ENCODE data around the gene PABPC4L.
"Not testable (repeated sequence)": the region's sequence is repeated elsewhere in the genome, so short reads cannot be mapped to it uniquely, and the experiment has no call there.

The PABPC4L gene

DNA sequence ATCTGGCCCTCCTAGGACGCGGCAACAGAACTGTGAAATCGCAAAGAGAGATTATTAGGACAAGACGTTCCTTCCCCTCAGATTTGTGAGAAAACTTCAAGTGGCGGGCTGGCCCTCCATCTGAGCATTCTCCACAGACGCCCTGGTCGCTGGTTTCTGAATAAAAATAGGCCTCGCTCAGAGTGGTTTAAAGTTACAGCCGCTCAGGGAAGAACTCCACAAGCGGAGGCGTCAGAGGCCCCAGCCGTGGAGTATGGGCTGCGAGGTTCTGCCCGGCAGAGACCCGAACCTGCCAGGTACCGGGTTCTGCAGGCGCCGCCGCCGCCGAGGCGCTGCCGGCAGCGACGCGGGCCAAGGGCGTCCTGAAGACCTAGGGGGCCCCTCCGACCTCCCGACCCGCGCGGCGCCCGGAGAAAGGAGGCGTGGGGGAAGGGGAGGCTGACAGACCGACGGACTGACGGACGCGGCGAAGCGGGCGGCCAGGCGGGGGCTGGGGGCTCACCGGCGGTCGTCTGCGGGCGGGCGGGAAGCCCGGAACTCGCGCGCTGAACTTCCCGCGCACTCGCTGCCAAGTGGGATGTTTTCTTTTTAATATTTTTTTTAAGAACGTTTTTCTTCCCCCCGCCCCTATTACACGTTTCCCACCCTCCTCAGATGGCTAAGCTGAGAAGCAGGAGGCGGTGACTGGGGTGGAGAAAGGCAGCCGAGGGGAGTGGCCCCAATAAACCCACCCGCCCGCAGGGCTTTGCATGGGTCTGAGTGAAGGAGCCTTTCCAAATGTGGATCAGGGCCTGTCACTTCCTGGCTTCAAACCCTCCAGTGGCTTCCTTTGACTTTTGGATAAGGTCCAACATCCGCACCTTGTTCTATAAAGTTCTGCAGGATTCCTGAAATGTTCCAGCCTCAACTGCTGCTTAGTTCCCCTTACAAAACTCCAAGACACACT is at the start of gene PABPC4L:
Gene PABPC4L (minus strand): TSS at position 574 of the 946 bp plus-strand sequence. CDS start 770 bp downstream, outside the sequence.
- Histone ChIP-seq H3K4me1 (ENCODE audit: insufficient read depth, low read length) (no peaks in the 10 kb centered on the region), H3K9me3 (ENCODE audit: control insufficient read depth, insufficient read depth, low read length) (no peaks in the 10 kb centered on the region), H3K36me3 (ENCODE audit: insufficient read depth, low read length) (no peaks in the 10 kb centered on the region), H3K9ac (ENCODE audit: low read depth, low read length) (no peak within 1 kb of the TSS)

GRCh38 chr4:134251322-134251721 is 49.7 kb upstream of the PABPC4L start:
- no peaks in the 10 kb centered on the region for H3K4me1 ChIP-seq (ENCODE audit: insufficient read depth, low read length)
- no peak overlapping the region for H3K9ac ChIP-seq (ENCODE audit: low read depth, low read length)
- no peaks in the 10 kb centered on the region for H3K36me3 ChIP-seq (ENCODE audit: insufficient read depth, low read length)
- H3K9me3 ChIP-seq (ENCODE audit: control insufficient read depth, insufficient read depth, low read length): no peaks in the 10 kb centered on the region

DNA sequence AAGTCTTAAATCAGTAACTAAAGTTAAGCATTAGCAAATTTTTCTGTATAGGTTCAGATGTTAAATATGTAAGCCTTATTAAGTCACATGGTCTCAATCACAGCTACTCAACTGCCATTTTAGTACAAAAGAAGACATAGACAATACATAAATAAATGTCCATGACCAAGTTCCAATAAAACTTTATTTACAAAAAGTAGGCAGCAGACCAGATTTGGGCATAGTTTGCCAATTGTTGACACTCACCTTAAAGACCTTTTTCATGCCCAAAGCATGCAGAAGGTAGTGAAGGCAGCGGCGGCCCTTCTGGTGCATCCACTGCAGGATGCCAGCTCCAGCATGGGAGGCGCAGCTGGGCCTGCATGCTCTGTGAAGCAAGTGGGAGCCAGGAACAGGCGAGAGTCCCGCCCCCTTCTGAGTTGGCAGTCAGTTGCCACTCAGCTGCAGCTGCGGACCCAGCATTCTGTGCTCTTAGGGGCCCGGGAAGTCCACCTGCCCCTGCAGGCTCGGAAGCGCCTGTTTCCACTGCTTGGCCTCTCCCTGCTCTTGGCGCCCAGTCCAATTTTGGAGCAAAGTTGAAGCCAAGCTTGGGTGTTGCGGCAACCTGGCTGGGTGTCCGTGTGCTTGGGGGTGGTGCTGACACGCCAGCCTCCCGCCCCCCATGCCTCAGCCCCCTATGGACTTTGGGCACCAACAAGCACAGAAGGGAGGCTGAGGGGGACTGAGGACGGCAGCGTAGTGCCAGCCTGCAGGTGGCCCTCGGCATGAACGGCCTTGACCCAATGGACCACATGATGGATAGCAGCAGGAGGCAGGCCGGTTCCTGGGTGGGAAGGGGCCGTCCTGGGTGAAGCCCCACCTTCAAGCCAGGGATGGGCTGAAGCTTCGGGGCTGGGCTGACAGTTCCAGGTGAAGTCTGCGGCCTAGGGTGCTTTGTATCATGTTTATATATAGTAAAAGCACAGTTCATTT is 42.4 kb upstream of the PABPC4L start:
- H3K4me1 ChIP-seq (ENCODE audit: insufficient read depth, low read length): no peaks in the 10 kb centered on the region
- H3K9me3 ChIP-seq (ENCODE audit: control insufficient read depth, insufficient read depth, low read length): no peaks in the 10 kb centered on the region
- no peak overlapping the region for H3K9ac ChIP-seq (ENCODE audit: low read depth, low read length)
- H3K36me3 ChIP-seq (ENCODE audit: insufficient read depth, low read length): no peaks in the 10 kb centered on the region

GRCh38 chr4:134219043-134219442 is 17.5 kb upstream of the PABPC4L start:
- peaks cover 2% of the 10 kb centered on the region; the same call in 1 of the 2 replicates for H3K9me3 ChIP-seq (ENCODE audit: control insufficient read depth, insufficient read depth, low read length)
- H3K4me1 ChIP-seq (ENCODE audit: insufficient read depth, low read length): no peaks in the 10 kb centered on the region
- H3K36me3 ChIP-seq (ENCODE audit: insufficient read depth, low read length): no peaks in the 10 kb centered on the region
- no peak overlapping the region for H3K9ac ChIP-seq (ENCODE audit: low read depth, low read length)

DNA sequence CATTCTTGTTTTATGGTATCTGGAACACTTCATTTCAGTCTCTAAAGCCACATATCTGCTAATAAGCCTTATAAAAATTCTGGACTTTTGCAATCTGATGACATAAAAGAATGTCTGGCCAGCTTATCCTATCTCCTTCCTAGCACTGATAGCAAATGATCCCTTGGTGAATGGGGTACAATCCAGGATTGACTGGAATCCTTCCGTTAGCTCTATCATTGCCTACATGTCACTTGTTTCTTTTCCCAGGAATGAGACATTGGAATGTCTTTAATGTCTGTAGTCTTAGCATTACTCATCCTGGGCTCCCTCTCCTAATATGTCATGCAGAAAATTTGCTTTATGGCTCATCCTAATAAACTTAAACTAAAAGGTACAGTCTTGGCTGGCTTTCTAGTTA is 14.8 kb upstream of the PABPC4L start:
- H3K4me1 ChIP-seq (ENCODE audit: insufficient read depth, low read length): no peaks in the 10 kb centered on the region
- peaks cover 2% of the 10 kb centered on the region; the same call in 1 of the 2 replicates for H3K9me3 ChIP-seq (ENCODE audit: control insufficient read depth, insufficient read depth, low read length)
- no peak overlapping the region for H3K9ac ChIP-seq (ENCODE audit: low read depth, low read length)

GRCh38 chr4:134215620-134216344 is 14.2 kb upstream of the PABPC4L start:
- no peaks in the 10 kb centered on the region for H3K36me3 ChIP-seq (ENCODE audit: insufficient read depth, low read length)
- no peak overlapping the region for H3K9ac ChIP-seq (ENCODE audit: low read depth, low read length)
- no peaks in the 10 kb centered on the region for H3K4me1 ChIP-seq (ENCODE audit: insufficient read depth, low read length)

More for the DNA sequence above, 14.8 kb upstream of the PABPC4L start:
- H3K36me3 ChIP-seq (ENCODE audit: insufficient read depth, low read length): no peaks in the 10 kb centered on the region

GRCh38 chr4:134207955-134208354 is 6.4 kb upstream of the PABPC4L start:
- not testable (repeated sequence) for H3K4me1 ChIP-seq (ENCODE audit: insufficient read depth, low read length); H3K36me3 ChIP-seq (ENCODE audit: insufficient read depth, low read length); H3K9me3 ChIP-seq (ENCODE audit: control insufficient read depth, insufficient read depth, low read length); H3K9ac ChIP-seq (ENCODE audit: low read depth, low read length)

More at GRCh38 chr4:134215620-134216344, 14.2 kb upstream of the PABPC4L start:
- H3K9me3 ChIP-seq (ENCODE audit: control insufficient read depth, insufficient read depth, low read length): peaks cover 2% of the 10 kb centered on the region; the same call in 1 of the 2 replicates

- Histone ChIP-seq H3K4me1 (ENCODE audit: insufficient read depth, low read length) (no peaks in the 10 kb centered on the region), H3K36me3 (ENCODE audit: insufficient read depth, low read length) (no peaks in the 10 kb centered on the region), H3K9ac (ENCODE audit: low read depth, low read length) (no peak overlapping the region), H3K9me3 (ENCODE audit: control insufficient read depth, insufficient read depth, low read length) (peaks cover under 1% of the 10 kb centered on the region; the same call in 1 of the 2 replicates)
Measured at GRCh38 chr4:134202166-134202956, 772 bp upstream of the PABPC4L start.

- no peaks in the 10 kb centered on the region for H3K36me3 ChIP-seq (ENCODE audit: insufficient read depth, low read length)
- H3K4me1 ChIP-seq (ENCODE audit: insufficient read depth, low read length): no peaks in the 10 kb centered on the region
- no peaks in the 10 kb centered on the region for H3K9me3 ChIP-seq (ENCODE audit: control insufficient read depth, insufficient read depth, low read length)
- H3K9ac ChIP-seq (ENCODE audit: low read depth, low read length): no peak overlapping the region
Measured at GRCh38 chr4:134200811-134201215, 776 bp downstream of the PABPC4L start.

DNA sequence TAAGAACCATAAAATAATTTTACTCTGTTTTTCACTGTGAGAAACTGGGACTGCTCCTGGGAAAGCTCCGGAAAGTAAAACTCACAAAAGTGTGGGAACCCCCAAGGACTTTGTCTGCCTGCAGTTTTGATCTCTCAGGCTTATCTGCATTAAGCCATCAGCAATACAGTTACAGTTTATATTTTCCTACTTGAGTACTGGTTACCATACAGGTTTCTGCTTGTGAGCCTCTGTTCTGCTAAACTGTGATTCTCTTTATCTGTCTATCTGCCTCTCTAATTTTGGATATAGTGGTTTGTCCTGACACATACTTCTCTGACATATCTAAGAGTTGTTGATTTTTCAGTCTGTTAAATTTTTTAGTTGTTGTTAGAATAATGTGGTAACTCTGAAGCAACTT is 11.6 kb downstream of the PABPC4L start:
- H3K4me1 ChIP-seq (ENCODE audit: insufficient read depth, low read length): no peaks in the 10 kb centered on the region
- H3K9ac ChIP-seq (ENCODE audit: low read depth, low read length): no peak overlapping the region
- H3K36me3 ChIP-seq (ENCODE audit: insufficient read depth, low read length): no peaks in the 10 kb centered on the region
- no peaks in the 10 kb centered on the region for H3K9me3 ChIP-seq (ENCODE audit: control insufficient read depth, insufficient read depth, low read length)

GRCh38 chr4:134189480-134189879 is 12.1 kb downstream of the PABPC4L start:
- Histone ChIP-seq H3K4me1 (ENCODE audit: insufficient read depth, low read length) (no peaks in the 10 kb centered on the region), H3K9me3 (ENCODE audit: control insufficient read depth, insufficient read depth, low read length) (no peaks in the 10 kb centered on the region), H3K36me3 (ENCODE audit: insufficient read depth, low read length) (no peaks in the 10 kb centered on the region), H3K9ac (ENCODE audit: low read depth, low read length) (no peak overlapping the region)

- no peak overlapping the region for H3K9ac ChIP-seq (ENCODE audit: low read depth, low read length)
- no peaks in the 10 kb centered on the region for H3K9me3 ChIP-seq (ENCODE audit: control insufficient read depth, insufficient read depth, low read length)
- no peaks in the 10 kb centered on the region for H3K4me1 ChIP-seq (ENCODE audit: insufficient read depth, low read length)
- H3K36me3 ChIP-seq (ENCODE audit: insufficient read depth, low read length): no peaks in the 10 kb centered on the region
Measured at GRCh38 chr4:134178706-134179105, 22.9 kb downstream of the PABPC4L start.

DNA sequence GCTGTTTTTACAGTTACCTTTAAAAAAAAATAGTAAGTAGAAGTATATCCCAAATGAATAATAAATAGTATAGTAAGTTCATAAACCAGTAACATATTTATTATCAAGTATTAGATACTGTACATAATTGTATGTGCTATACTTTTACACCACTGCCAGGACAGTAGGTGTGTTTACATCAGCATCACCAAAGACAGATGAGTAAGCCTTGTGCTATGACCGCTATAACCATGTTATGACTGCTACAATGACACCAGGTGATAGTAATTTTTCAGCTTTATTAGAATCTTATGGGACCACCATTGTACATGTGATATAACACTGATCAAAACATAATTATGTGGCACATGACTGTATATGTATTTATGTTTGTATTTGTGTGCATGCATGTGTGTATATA is 27.3 kb downstream of the PABPC4L start:
- H3K9ac ChIP-seq (ENCODE audit: low read depth, low read length): no peak overlapping the region
- H3K36me3 ChIP-seq (ENCODE audit: insufficient read depth, low read length): no peaks in the 10 kb centered on the region
- no peaks in the 10 kb centered on the region for H3K4me1 ChIP-seq (ENCODE audit: insufficient read depth, low read length)
- no peaks in the 10 kb centered on the region; the same call in 1 of the 2 replicates for H3K9me3 ChIP-seq (ENCODE audit: control insufficient read depth, insufficient read depth, low read length)
